Amniotic stem cell (primary cell): ENCODE measurements around the gene OTUD7B.
"Not testable (repeated sequence)": the region's sequence is repeated elsewhere in the genome, so short reads cannot be mapped to it uniquely, and the experiment has no call there.

ENCODE experiments used
- DNase-seq: peaks from one replicate; lab custom pipeline; 2025; lab: John Stamatoyannopoulos, UW

The OTUD7B gene

GRCh38 chr1:149945206-149945605 lies 65.3 kb downstream of the OTUD7B start:
- DNase-seq = no peak

DNA sequence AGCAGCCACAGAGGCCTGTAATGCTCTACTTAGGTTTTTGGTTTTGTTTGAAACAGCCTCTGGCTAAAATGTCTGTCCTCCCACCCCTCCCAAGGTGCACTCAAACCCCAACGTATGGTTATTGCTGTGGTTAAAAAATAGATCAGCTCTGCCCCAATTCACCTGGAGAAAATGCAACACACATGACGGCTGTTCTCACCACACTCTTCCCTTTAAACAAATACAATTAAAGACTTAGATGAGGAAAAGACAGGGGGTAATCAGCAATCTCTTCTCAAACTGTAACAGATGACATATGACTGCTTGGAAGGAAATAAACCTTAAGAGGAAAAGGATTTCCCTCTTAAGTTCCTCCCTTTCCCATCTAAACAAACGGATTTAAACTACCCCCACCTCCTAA lies 67.6 kb downstream of the OTUD7B start:
- DNase-seq = no peak

DNA sequence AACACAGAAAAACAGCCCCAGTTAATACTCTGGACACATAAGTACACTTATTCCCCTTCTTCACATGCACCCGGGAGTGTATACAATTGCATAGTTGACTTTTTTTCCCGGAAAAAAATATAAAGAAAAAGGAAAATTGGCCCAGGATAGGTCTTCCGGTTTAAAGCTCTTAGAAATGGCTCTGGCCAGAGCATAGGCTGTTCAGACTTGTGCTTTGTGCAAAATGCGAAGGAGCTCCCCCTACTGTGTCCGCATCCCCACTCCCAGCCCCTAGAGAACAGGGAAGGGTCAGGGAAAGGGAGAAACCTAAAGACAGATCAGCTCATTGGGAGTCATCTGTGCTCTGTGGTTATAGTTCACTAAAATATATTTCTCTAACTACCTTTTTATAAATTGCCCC lies 68.3 kb downstream of the OTUD7B start:
- DNase-seq = no peak

GRCh38 chr1:149940427-149940826 lies 70.1 kb downstream of the OTUD7B start:
- DNase-seq = no peak

DNA sequence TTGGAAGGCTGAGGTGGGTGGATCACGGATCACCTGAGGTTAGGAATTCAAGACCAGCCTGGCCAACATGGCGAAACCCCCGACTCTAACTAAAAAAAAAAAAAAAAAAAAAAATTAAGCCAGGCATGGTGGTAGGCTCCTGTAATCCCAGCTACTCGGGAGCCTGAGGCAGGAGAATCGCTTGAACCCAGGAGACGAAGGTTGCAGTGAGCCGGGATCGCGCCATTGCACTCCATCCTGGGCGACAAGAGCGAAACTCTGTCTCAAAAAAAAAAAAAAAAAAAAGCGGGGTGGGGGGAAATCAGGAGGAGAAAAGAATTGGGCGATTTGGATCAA lies 71.9 kb downstream of the OTUD7B start:
- not testable (repeated sequence) for DNase-seq

DNA sequence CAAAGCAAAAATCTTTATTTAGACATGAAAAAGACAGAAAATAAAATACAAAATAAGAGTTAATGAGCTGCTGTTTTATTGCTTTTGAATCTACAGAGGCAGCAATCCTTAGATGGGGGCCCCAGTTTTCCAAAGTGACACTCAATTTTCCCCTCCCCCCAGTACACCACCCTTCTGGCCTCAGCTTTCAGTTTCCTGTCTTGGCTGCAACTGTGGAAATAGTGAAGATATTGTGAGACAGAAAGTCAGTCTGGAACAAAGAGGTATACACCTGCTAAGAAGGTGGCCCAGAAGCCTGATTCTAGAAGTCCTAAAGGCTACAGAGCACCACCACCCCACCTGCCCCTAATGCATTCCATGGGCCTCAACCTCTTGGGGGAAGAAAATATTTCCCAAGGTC lies 72.8 kb downstream of the OTUD7B start:
- no peak for DNase-seq

GRCh38 chr1:149936992-149937705 lies 73.4 kb downstream of the OTUD7B start:
- DNase-seq = no peak

DNA sequence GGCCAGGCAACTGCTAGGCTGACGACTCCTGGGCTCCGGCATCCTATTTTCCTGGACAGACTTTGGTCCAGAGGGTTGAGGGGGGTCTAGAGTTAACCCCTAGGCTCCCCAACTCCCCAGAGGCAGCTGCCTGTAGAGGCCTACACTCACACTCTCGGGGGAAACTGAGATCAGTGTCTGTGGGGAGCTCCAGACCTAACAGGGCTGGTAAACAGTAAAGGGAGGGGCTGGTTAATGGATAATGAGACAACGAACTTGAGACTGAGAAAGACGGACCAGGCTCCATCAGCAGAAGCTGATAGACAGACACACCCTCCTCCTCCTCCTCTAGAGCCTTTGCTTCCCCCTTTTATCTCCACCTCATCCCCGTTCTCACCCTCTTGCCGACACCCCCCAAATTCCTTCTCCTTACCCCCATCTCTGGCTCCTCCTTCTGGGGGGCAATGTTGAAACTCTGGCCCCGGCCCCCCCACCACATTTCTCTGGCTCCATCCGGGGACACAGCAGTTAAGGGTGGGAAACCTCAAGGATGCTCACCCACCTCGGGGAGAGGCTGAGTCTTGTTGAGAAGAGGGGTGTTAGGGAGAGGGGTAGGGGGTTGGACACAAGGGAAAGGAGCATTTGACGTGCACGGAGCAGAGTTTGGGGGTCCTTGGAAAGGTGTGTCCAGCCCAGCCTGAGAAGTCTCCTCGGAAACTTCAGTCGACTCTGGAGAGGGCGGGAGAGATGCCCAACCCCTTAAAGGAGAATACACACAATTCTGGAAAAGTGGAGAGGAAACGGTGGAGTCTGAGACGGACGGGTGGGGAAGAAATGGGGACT lies 74.1 kb downstream of the OTUD7B start, which contains the start of gene MTMR11:
TSS of gene MTMR11 (minus strand) at position 710 of the 822 bp plus-strand sequence. CDS start at position 478, 232 bp downstream.
- DNase-seq = no peak

GRCh38 chr1:149934356-149934755 lies 76.2 kb downstream of the OTUD7B start:
- no peak for DNase-seq

DNA sequence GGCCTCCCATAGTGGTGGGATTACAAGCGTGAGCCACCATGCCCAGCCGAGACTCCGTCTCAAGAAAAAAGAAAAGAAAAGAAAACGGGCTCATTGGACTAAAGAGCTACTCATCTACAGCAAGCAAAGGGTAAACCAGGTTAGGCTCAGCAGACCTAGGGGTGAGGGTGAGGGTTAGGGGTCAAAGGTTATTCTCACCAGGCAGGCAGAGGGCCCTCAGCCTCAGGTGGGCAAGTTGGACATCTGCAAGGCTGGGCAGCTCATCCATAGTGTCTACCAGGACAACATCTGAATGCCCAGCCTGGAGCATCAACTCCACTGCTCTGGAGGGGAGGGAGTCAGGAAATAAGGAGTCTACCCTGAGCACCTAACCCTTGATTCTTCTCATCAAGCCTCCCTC lies 77.3 kb downstream of the OTUD7B start:
- no peak for DNase-seq

- no peak for DNase-seq
Observed at GRCh38 chr1:149932474-149932873, 78.1 kb downstream of the OTUD7B start.

DNA sequence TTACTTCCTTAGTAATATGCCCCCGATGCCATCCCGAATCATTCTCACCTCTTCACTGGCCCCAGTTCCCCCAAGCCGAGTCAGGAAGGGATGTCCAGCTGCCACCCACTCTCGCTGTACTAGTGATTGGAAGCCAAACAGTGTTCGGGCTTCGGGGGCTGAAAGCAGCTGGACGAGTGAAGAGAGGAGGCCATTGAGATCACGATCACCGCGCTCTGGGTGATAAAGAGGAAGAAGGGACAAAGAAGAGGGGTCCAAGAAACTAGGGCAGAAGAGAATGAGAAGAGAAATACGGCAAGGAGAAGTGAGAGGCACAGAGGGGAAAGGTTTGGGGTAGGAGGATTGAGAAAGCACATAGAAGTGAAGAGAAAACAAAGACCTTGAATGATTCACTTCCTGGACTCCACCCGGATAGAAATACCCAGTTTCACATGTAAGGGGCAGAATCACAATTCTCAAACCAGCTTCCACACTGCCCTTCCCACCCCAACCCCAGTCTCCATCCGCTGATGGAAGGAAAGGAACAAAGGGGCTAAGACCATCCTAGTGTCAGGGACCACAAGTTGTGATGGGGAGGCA lies 79.2 kb downstream of the OTUD7B start:
- DNase-seq = no peak

DNA sequence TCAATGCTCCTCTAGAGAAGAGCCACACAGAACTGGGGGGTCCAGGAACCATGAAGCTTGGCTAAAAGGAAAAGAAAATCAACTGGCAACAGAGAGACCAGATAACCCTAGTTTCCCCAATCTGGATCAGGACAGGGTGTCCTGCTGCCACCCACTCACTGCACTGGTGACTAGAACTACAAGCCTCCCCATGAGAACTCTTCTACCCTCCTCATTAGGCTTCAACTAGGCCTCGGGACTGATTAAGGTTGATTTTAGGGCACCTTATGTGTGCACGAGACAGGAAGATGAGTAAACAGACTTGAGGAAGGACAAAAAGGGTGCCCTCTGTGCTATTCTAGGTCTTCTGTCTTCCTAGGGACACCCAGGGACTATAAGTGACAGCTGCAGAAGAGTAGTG lies 80.7 kb downstream of the OTUD7B start:
- no peak for DNase-seq

DNA sequence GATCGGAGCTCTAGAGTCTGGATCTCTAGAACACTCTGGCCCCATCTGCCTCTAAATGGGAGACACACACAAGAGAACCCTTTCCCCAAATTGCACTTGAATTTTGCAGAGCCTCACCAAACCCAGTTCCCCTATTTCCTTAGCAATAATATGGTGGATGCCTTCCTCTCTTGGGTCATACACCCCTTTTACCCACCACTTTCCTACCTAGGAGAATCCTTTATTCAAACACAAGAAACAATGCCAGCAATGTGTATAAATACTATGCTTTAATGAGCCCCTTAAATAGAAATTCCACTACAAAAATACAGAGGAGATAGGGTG lies 82.2 kb downstream of the OTUD7B start:
- no peak for DNase-seq

GRCh38 chr1:149927563-149928400 lies 82.7 kb downstream of the OTUD7B start, which contains the start of gene SF3B4:
Gene SF3B4, minus strand, starts transcription at chr1:149927803. Its CDS starts 44 bp downstream, at chr1:149927759.
- DNase-seq = peak; percentile 91

DNA sequence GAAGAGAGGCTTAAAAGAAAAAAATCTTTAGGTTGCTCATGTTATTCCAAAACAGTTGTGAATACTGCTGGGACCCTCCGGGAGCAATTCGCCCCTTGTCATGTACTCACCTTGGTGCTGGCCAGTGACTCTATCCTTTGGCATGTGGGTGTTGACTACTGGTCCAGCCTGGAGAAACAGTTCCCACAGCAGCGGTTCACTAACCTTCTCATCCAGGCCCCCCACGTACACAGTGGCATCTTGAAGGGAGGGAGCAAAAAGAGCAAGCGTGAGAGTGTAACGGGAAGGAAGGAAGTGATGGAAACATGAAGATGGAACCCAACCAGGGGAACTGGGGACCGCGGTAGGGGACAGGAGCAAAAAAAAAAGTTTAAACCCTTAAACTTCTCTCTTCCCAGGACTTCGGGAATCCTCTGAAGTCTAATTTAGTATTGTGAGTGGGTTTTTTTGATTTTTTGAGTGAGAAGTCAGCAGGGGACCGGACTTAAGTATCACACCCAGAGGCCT lies 83.4 kb downstream of the OTUD7B start:
- no peak for DNase-seq

DNA sequence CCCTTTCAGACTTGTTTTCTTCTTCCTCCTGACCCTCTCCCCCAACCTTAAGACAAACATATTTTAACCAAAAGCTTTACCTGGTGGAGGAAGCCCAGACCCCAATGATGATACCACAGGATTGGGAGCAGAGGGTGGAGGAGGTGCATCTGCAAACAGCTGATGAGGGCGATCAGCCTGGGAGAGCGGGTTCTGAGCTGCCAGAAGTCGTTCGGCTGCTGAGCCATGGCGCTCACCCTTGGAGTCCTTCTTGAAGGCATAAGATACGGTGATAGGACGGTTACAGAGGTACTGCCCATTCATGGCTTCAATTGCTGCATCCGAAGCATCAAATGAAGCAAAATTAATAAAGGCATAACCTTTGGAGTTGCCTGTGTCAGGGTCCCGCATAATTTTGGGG lies 84.2 kb downstream of the OTUD7B start:
- no peak for DNase-seq

DNA sequence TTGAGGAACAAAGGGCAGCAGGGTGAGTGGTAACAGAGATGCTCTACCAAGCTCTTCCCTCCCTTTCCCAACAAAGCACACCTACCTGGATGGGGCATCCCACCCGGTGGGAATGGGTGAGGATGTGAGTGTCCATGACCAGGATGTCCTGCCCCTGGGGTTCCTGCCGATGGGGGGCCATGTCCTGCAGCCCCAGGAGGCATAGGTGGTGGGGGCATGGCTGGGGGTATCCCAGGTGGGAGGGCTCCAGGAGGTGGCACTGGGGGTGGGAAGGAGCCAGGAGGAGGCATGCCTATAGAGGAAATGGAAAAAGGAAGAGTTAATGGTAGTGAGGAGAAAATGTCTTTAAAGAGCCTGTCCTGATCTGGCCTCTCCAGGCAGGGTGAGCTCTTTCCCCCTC lies 84.8 kb downstream of the OTUD7B start:
- no peak for DNase-seq

GRCh38 chr1:149925345-149925744 lies 85.2 kb downstream of the OTUD7B start:
- no peak for DNase-seq

GRCh38 chr1:149923626-149924025 lies 86.9 kb downstream of the OTUD7B start:
- no peak for DNase-seq

DNA sequence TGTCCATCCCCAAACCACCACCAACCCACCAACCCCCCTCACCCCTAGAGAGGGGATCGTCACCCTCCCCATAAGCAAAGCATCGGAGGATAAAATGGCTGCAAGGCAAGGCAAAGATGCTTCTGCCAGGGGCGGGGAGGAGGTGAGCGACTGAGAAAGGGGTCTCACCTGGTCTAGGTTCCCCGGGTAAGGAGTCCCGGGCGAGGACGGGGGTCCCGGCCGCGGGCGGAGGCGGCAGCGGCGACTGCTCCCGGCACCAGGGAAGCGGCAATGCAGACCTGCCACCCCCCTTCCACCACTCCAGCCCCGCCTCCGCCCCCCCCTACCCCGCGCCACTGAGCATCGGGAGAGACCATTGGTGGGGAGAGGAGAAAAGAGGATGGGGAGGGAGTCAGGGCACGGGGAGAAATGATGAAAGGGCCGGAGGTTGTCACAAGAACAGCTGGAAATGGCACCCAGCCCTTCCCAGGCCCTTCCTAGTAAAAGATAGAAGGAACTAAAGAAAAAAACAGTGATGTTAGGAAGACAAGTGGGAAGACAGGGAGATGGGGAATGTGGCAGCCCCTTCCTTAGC lies 92.9 kb downstream of the OTUD7B start, which contains the start of gene SV2A:
TSS of gene SV2A (minus strand) at position 274 of the 574 bp plus-strand sequence. CDS start 4,004 bp downstream, outside the sequence.
- DNase-seq = no peak

DNA sequence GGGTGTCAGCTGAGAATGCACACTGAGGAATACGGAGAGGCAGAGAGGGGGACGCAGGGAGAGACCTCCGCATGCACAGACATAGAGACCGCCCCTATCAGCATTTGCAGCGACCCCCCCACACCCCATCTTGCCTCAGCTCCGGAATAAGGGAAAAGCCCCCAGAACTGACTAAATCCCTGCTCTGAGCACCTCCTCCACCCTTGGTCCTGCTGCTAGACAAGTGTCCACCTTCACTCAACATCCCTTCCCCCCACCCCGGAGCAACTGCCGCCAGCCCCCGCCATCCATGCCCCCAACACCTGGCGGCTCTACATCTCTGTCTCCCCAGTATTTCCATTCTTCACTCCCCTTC lies 93.7 kb downstream of the OTUD7B start:
- no peak for DNase-seq
